ENCODE measurements around the gene UNCX.

The UNCX gene

DNA sequence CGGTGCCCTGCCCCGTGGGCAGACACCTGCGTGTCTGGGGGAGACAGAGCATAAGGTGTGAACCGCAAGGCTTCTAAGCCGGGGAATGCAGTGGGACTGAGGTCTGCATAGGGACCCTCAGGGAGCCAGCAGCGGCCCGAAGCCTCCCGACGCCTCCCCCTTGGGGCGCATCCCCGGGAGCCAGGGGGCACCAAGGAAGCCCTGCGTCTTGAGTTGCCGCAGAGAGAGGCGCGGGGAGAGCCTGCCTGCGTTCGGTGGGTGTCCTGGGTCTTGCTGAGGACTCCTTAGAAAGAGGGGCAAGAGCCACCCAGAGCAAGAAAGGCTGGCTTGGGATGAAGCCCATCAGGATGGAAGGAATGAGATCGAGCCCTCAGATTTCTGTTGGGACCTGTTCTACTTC is 18.2 kb upstream of the UNCX start:
- Histone ChIP-seq H3K9me3 (ENCODE audit: control insufficient read depth in 2 of 2, low read length in 2 of 2) (no peaks in the 10 kb centered on the region), H3K9ac (ENCODE audit: low read depth in 1 of 2, low read length in 2 of 2) (no peak overlapping the region), H3K4me1 (ENCODE audit: control insufficient read depth in 2 of 2, insufficient read depth in 2 of 2, low read length in 2 of 2) (no peaks in the 10 kb centered on the region), H3K36me3 (ENCODE audit: control insufficient read depth in 2 of 2, insufficient read depth in 2 of 2, low read length in 2 of 2) (no peaks in the 10 kb centered on the region), H3K4me3 (ENCODE audit: low read length in 2 of 2) (no peak overlapping the region), H3K27ac (ENCODE audit: low read depth in 2 of 2, low read length in 2 of 2) (no peak overlapping the region), H3K27me3 (ENCODE audit: control insufficient read depth in 2 of 2, insufficient read depth in 2 of 2, low read length in 2 of 2) (peaks cover 15 to 21% of the 10 kb centered on the region in 2 donors)

DNA sequence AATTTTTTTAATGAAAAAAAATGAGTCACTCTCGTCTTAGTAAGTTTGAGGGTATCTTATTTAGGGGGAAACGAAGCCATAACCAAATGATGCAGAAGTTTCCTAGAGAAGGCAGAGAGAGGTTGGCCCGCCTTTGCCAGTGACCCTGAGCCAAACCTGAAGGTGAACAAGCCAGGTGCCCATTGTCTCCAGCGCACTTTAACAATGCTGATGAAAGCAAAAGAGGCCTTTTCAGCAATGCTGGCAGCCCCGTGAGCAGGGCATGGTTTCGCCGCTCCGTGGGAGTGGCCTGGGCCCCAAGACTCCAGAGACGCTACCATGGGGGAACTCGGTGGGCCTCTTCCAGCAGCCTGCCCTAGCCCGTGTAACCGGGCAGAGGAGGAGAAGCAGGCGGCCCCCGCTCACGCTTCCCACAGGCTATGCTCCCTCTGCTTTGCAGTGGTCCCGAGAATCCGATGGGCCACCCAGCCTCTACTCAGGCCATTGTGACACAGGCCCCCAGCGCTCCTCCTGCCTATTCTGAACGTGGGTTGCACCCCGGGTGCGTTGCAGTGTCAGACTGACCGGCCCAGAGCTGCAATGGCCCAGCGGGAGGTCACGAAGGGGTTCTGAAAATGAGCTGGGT is 14.0 kb upstream of the UNCX start:
- Histone ChIP-seq H3K4me3 (ENCODE audit: low read length in 2 of 2) (no peak overlapping the region), H3K27me3 (ENCODE audit: control insufficient read depth in 2 of 2, insufficient read depth in 2 of 2, low read length in 2 of 2) (peaks cover 14 to 23% of the 10 kb centered on the region in 2 donors), H3K36me3 (ENCODE audit: control insufficient read depth in 2 of 2, insufficient read depth in 2 of 2, low read length in 2 of 2) (no peaks in the 10 kb centered on the region), H3K4me1 (ENCODE audit: control insufficient read depth in 2 of 2, insufficient read depth in 2 of 2, low read length in 2 of 2) (no peaks in the 10 kb centered on the region), H3K27ac (ENCODE audit: low read depth in 2 of 2, low read length in 2 of 2) (no peak overlapping the region), H3K9ac (ENCODE audit: low read depth in 1 of 2, low read length in 2 of 2) (no peak overlapping the region), H3K9me3 (ENCODE audit: control insufficient read depth in 2 of 2, low read length in 2 of 2) (no peaks in the 10 kb centered on the region)

GRCh38 chr7:1219498-1219897 is 13.2 kb upstream of the UNCX start:
- H3K27ac ChIP-seq (ENCODE audit: low read depth in 2 of 2, low read length in 2 of 2) = no peak overlapping the region
- peaks cover 23 to 25% of the 10 kb centered on the region in 2 donors for H3K27me3 ChIP-seq (ENCODE audit: control insufficient read depth in 2 of 2, insufficient read depth in 2 of 2, low read length in 2 of 2)
- no peak overlapping the region for H3K9ac ChIP-seq (ENCODE audit: low read depth in 1 of 2, low read length in 2 of 2)
- H3K4me1 ChIP-seq (ENCODE audit: control insufficient read depth in 2 of 2, insufficient read depth in 2 of 2, low read length in 2 of 2) = no peaks in the 10 kb centered on the region
- no peak overlapping the region for H3K4me3 ChIP-seq (ENCODE audit: low read length in 2 of 2)
- no peaks in the 10 kb centered on the region for H3K9me3 ChIP-seq (ENCODE audit: control insufficient read depth in 2 of 2, low read length in 2 of 2)
- H3K36me3 ChIP-seq (ENCODE audit: control insufficient read depth in 2 of 2, insufficient read depth in 2 of 2, low read length in 2 of 2) = no peaks in the 10 kb centered on the region

- no peaks in the 10 kb centered on the region for H3K4me1 ChIP-seq (ENCODE audit: control insufficient read depth in 2 of 2, insufficient read depth in 2 of 2, low read length in 2 of 2)
- H3K27ac ChIP-seq (ENCODE audit: low read depth in 2 of 2, low read length in 2 of 2) = no peak overlapping the region
- no peak overlapping the region for H3K4me3 ChIP-seq (ENCODE audit: low read length in 2 of 2)
- H3K27me3 ChIP-seq (ENCODE audit: control insufficient read depth in 2 of 2, insufficient read depth in 2 of 2, low read length in 2 of 2) = peaks cover 26 to 27% of the 10 kb centered on the region in 2 donors
- no peaks in the 10 kb centered on the region for H3K9me3 ChIP-seq (ENCODE audit: control insufficient read depth in 2 of 2, low read length in 2 of 2)
- no peak overlapping the region for H3K9ac ChIP-seq (ENCODE audit: low read depth in 1 of 2, low read length in 2 of 2)
- H3K36me3 ChIP-seq (ENCODE audit: control insufficient read depth in 2 of 2, insufficient read depth in 2 of 2, low read length in 2 of 2) = no peaks in the 10 kb centered on the region
These were observed 12.5 kb upstream of the UNCX start for GRCh38 chr7:1220000-1220726.

- H3K4me3 ChIP-seq (ENCODE audit: low read length in 2 of 2) = no peak overlapping the region
- peaks cover 27 to 37% of the 10 kb centered on the region in 2 donors for H3K27me3 ChIP-seq (ENCODE audit: control insufficient read depth in 2 of 2, insufficient read depth in 2 of 2, low read length in 2 of 2)
- H3K36me3 ChIP-seq (ENCODE audit: control insufficient read depth in 2 of 2, insufficient read depth in 2 of 2, low read length in 2 of 2) = no peaks in the 10 kb centered on the region
- no peak overlapping the region for H3K27ac ChIP-seq (ENCODE audit: low read depth in 2 of 2, low read length in 2 of 2)
- H3K4me1 ChIP-seq (ENCODE audit: control insufficient read depth in 2 of 2, insufficient read depth in 2 of 2, low read length in 2 of 2) = no peaks in the 10 kb centered on the region
- no peak overlapping the region for H3K9ac ChIP-seq (ENCODE audit: low read depth in 1 of 2, low read length in 2 of 2)
- H3K9me3 ChIP-seq (ENCODE audit: control insufficient read depth in 2 of 2, low read length in 2 of 2) = no peaks in the 10 kb centered on the region
These were observed 11.5 kb upstream of the UNCX start for GRCh38 chr7:1220977-1221745.

- Histone ChIP-seq H3K9me3 (ENCODE audit: control insufficient read depth in 2 of 2, low read length in 2 of 2) (no peaks in the 10 kb centered on the region), H3K27ac (ENCODE audit: low read depth in 2 of 2, low read length in 2 of 2) (no peak overlapping the region), H3K36me3 (ENCODE audit: control insufficient read depth in 2 of 2, insufficient read depth in 2 of 2, low read length in 2 of 2) (no peaks in the 10 kb centered on the region), H3K9ac (ENCODE audit: low read depth in 1 of 2, low read length in 2 of 2) (no peak overlapping the region), H3K4me3 (ENCODE audit: low read length in 2 of 2) (no peak overlapping the region), H3K4me1 (ENCODE audit: control insufficient read depth in 2 of 2, insufficient read depth in 2 of 2, low read length in 2 of 2) (no peaks in the 10 kb centered on the region), H3K27me3 (ENCODE audit: control insufficient read depth in 2 of 2, insufficient read depth in 2 of 2, low read length in 2 of 2) (peaks cover 47 to 59% of the 10 kb centered on the region in 2 donors)
These were observed 9.3 kb upstream of the UNCX start for GRCh38 chr7:1223196-1223981.

DNA sequence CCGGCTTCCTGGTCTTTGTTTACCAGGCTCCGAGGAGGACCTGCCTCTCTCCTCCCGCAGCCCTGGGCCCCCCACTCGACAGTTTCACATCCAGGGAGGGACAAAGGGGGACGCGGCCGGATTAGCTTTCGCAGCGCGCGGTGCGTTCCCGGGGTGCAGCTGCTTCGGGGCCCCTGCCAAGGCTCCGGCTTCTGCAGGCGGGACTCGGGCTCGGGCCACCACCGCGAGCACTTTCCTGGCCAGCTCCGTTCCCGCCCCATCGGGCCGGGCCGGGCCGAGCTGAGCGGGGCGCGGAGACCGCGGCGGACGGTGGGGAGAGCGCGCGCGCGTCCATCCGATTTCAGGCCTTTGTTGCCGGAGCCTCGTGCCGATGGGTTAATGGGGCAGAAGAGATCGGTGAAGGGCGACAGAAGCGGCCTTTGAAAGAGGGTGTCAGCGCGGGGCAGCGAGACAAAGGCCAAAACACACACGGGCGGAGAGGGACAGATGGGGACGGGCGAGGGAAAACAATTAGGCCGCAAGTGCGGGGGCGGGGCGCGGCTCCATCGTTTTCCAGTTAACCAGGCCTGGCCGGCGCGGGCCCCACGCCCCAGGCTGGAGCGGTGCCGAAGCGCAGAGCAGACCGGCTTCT is 8.5 kb upstream of the UNCX start:
- Histone ChIP-seq H3K4me3 (ENCODE audit: low read length in 2 of 2) (no peak overlapping the region), H3K9ac (ENCODE audit: low read depth in 1 of 2, low read length in 2 of 2) (no peak overlapping the region), H3K27me3 (ENCODE audit: control insufficient read depth in 2 of 2, insufficient read depth in 2 of 2, low read length in 2 of 2) (peaks cover 52 to 67% of the 10 kb centered on the region in 2 donors)

DNA sequence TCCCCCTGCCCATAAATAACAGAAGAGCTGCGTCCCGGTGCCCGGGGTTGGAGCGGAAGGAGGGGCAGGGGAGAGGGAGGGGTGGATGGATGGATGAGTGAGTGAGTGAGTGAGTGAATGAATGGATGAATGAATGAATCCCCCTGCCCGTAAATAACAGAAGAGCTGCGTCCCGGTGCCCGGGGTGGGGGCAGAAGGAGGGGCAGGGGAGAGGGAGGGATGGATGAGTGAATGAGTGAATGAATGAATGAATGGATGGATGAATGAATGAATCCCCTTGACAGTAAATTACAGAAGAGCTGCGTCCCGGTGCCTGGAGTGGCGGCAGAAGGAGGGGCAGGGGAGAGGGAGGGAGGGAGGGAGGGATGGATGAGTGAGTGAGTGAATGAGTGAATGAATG is 7.6 kb upstream of the UNCX start:
- Histone ChIP-seq H3K9me3 (ENCODE audit: control insufficient read depth in 2 of 2, low read length in 2 of 2) (no peaks in the 10 kb centered on the region), H3K27me3 (ENCODE audit: control insufficient read depth in 2 of 2, insufficient read depth in 2 of 2, low read length in 2 of 2) (peaks cover 48 to 64% of the 10 kb centered on the region in 2 donors), H3K4me1 (ENCODE audit: control insufficient read depth in 2 of 2, insufficient read depth in 2 of 2, low read length in 2 of 2) (no peaks in the 10 kb centered on the region)

More for the DNA sequence above, 8.5 kb upstream of the UNCX start:
- no peaks in the 10 kb centered on the region for H3K9me3 ChIP-seq (ENCODE audit: control insufficient read depth in 2 of 2, low read length in 2 of 2)
- H3K4me1 ChIP-seq (ENCODE audit: control insufficient read depth in 2 of 2, insufficient read depth in 2 of 2, low read length in 2 of 2) = no peaks in the 10 kb centered on the region
- no peak overlapping the region for H3K27ac ChIP-seq (ENCODE audit: low read depth in 2 of 2, low read length in 2 of 2)
- H3K36me3 ChIP-seq (ENCODE audit: control insufficient read depth in 2 of 2, insufficient read depth in 2 of 2, low read length in 2 of 2) = no peaks in the 10 kb centered on the region

GRCh38 chr7:1225441-1226185 is 7.1 kb upstream of the UNCX start:
- Histone ChIP-seq H3K27me3 (ENCODE audit: control insufficient read depth in 2 of 2, insufficient read depth in 2 of 2, low read length in 2 of 2) (peaks cover 51 to 63% of the 10 kb centered on the region in 2 donors), H3K36me3 (ENCODE audit: control insufficient read depth in 2 of 2, insufficient read depth in 2 of 2, low read length in 2 of 2) (no peaks in the 10 kb centered on the region), H3K4me3 (ENCODE audit: low read length in 2 of 2) (no peak overlapping the region), H3K9ac (ENCODE audit: low read depth in 1 of 2, low read length in 2 of 2) (no peak overlapping the region), H3K9me3 (ENCODE audit: control insufficient read depth in 2 of 2, low read length in 2 of 2) (no peaks in the 10 kb centered on the region), H3K27ac (ENCODE audit: low read depth in 2 of 2, low read length in 2 of 2) (no peak overlapping the region), H3K4me1 (ENCODE audit: control insufficient read depth in 2 of 2, insufficient read depth in 2 of 2, low read length in 2 of 2) (no peaks in the 10 kb centered on the region)

More for the DNA sequence above, 7.6 kb upstream of the UNCX start:
- no peak overlapping the region for H3K4me3 ChIP-seq (ENCODE audit: low read length in 2 of 2)
- H3K9ac ChIP-seq (ENCODE audit: low read depth in 1 of 2, low read length in 2 of 2) = no peak overlapping the region
- no peak overlapping the region for H3K27ac ChIP-seq (ENCODE audit: low read depth in 2 of 2, low read length in 2 of 2)
- H3K36me3 ChIP-seq (ENCODE audit: control insufficient read depth in 2 of 2, insufficient read depth in 2 of 2, low read length in 2 of 2) = no peaks in the 10 kb centered on the region

Measured in mucosa of rectum (tissue), 2 donors.